Effector memory CD4-positive, alpha-beta T cell (primary cell): ENCODE results near the gene HSP90AA1.
"Not testable (repeated sequence)": the region's sequence is repeated elsewhere in the genome, so short reads cannot be mapped to it uniquely, and the experiment has no call there.

Source experiments
- DNase-seq, 3 donors: peaks; one replicate each; pipeline ENCODE4 v3.0.0-alpha.2; 2020
- H3K27ac ChIP-seq: 2 replicates; pipeline ENCODE4 v1.7.0; 2013; ENCODE audit warnings: mild to moderate bottlenecking, low read length, moderate library complexity; ENCODE audit not compliant: insufficient read depth, poor library complexity, severe bottlenecking
- H3K27me3 ChIP-seq: replicated peaks from 2 replicates; pipeline ENCODE4 v1.7.0; 2013; ENCODE audit warnings: mild to moderate bottlenecking, low read length; ENCODE audit not compliant: insufficient read depth, control insufficient read depth, poor library complexity, severe bottlenecking
- H3K36me3 ChIP-seq: 2 replicates; pipeline ENCODE4 v1.7.0; 2013; ENCODE audit warnings: mild to moderate bottlenecking, low read length, moderate library complexity; ENCODE audit not compliant: control insufficient read depth, insufficient read depth
- H3K4me1 ChIP-seq: 2 replicates; pipeline ENCODE4 v1.7.0; 2013; ENCODE audit warnings: low read length, mild to moderate bottlenecking; ENCODE audit not compliant: control insufficient read depth, insufficient read depth, poor library complexity, severe bottlenecking
- H3K4me3 ChIP-seq: 2 replicates; pipeline ENCODE4 v1.7.0; 2013; ENCODE audit warnings: low read length, low read depth, mild to moderate bottlenecking; ENCODE audit not compliant: insufficient read depth, poor library complexity, severe bottlenecking
- H3K9me3 ChIP-seq: 2 replicates; pipeline ENCODE4 v1.7.0; 2013; ENCODE audit warnings: mild to moderate bottlenecking, low read length, moderate library complexity; ENCODE audit not compliant: control insufficient read depth

Gene HSP90AA1

DNA sequence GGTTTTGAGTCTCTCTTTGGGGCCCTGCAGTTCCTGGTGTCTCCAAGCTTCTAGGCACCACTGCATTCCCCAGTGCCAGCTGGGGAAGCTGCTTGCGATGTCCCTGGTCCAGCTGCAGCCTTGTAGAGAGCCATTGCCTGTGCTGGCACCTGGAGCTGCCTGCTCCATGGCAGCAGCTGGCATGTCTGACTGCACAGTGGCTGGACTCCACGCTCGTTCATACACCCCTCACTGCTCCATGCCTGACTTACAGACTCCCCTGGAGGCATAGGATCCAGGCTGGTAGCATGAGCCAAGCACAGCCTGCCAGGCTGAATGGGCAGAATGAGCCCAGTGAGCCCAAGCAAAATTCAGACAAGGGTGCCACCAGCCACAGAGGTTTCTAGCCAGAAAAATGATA, 31.0 kb upstream of the HSP90AA1 start:
- no peak overlapping the region for H3K27ac ChIP-seq
- H3K27me3 ChIP-seq: no peaks in the 10 kb centered on the region
- no peaks in the 10 kb centered on the region for H3K4me1 ChIP-seq
- no peaks in the 10 kb centered on the region for H3K9me3 ChIP-seq
- DNase-seq: no peak
- H3K4me3 ChIP-seq: no peak overlapping the region
- no peaks in the 10 kb centered on the region for H3K36me3 ChIP-seq

DNA sequence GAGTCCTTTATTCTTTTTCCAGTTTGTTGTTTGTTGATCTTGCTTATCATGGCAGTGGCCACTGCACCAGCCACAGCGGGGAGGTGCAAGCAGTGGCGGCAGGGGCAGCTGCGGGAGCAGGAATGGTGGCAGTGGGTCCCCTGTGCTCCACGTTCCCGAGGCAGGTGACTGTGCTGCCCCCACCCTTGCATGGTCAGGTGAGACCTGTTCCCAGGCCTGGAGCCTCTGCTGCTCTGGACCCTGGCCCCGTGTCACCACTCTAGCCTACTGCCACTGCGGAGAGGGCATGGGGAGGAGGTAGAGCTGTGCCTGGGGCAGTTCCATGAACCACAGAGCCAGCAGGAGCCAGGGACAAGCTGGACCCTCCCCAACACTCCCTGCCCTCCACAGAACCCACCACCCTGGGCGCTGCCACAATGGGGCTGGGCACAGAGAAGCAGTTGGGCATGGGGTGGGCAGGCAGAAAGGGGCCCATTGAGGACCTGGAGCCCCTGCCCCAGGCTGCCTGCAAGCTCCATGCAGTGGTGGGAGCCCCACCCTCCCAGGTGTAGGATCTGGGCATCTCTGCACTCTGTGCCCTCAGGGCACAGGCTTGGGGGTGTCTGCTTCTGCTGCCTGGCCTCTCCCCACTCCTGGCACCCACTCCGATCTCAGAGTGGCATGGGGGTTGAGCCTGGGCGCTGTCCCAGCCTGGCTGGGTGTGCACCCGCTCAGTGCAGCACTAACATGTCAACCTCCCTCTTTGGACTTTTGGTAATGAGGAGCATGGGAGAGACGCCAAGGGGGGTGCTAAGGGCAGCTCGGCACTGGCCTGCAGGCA, 29.7 kb upstream of the HSP90AA1 start:
- DNase-seq: no peak
- Histone ChIP-seq H3K36me3 (no peaks in the 10 kb centered on the region), H3K27ac (no peak overlapping the region), H3K9me3 (no peaks in the 10 kb centered on the region), H3K4me3 (no peak overlapping the region), H3K4me1 (no peaks in the 10 kb centered on the region), H3K27me3 (no peaks in the 10 kb centered on the region)

DNA sequence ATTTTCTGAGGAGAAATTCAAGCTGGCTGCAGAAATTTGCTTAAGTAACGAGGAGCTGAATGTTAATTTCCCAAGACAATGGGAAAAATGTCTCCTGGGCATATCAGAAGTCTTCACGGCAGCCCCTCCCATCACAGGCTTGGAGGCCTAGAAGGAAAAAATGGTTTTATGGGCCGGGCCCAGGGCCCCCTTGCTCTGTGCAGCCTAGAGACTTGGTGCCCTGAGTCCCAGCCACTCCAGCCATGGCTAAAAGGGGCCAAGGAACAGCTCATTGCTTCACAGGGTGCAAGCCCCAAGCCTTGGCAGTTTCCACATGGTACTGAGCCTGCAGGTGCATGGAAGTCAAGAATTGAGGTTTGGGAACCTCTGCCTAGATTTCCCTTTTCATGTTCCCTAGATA, 24.3 kb upstream of the HSP90AA1 start:
- H3K9me3 ChIP-seq: no peaks in the 10 kb centered on the region
- H3K4me1 ChIP-seq: no peaks in the 10 kb centered on the region
- H3K27ac ChIP-seq: no peak overlapping the region
- no peak for DNase-seq
- H3K4me3 ChIP-seq: no peak overlapping the region
- no peaks in the 10 kb centered on the region for H3K27me3 ChIP-seq
- no peaks in the 10 kb centered on the region for H3K36me3 ChIP-seq

DNA sequence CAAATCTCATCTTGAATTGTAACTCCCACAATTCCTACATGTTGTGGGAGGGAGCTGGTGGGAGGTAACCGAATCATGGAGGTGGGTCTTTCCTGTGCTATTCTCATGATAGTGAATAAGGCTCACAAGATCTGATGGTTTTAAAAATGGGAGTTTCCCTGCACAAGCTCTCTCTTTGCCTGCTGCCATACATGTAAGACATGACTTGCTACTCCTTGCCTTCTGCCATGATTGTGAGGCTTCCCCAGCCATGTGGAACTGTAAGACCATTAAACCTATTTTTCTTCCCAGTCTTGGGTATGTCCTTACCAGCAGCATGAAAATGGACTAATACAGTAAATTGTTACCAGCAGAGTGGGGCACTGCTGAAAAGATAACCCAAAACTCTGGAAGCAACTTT, 22.5 kb upstream of the HSP90AA1 start:
- H3K27ac ChIP-seq, H3K9me3 ChIP-seq, DNase-seq, H3K4me3 ChIP-seq, H3K4me1 ChIP-seq, H3K27me3 ChIP-seq, H3K36me3 ChIP-seq: not testable (repeated sequence)

DNA sequence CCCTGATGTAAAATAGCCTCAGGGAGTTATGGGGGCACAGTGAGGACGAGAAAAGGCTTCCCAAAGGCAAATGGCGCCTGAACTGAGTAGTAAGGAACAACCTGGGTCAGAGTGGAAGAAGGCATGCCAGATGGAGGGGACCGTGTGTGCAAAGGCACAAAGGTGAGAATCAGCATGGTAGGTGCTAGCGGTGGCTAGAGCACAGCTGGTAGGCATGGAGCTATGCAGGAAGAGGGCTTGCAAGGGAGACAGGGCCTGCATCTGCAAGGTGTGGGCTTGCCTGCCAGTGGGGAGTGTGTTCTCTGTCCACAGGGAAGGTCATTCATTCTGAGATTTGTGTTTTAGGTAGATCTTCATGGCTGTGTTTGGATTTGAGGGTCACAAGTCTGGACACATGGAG, 18.5 kb upstream of the HSP90AA1 start:
- H3K9me3 ChIP-seq: no peaks in the 10 kb centered on the region
- H3K27me3 ChIP-seq: no peaks in the 10 kb centered on the region
- no peak overlapping the region for H3K4me3 ChIP-seq
- no peaks in the 10 kb centered on the region for H3K36me3 ChIP-seq
- no peaks in the 10 kb centered on the region for H3K4me1 ChIP-seq
- no peak for DNase-seq
- H3K27ac ChIP-seq: no peak overlapping the region

DNA sequence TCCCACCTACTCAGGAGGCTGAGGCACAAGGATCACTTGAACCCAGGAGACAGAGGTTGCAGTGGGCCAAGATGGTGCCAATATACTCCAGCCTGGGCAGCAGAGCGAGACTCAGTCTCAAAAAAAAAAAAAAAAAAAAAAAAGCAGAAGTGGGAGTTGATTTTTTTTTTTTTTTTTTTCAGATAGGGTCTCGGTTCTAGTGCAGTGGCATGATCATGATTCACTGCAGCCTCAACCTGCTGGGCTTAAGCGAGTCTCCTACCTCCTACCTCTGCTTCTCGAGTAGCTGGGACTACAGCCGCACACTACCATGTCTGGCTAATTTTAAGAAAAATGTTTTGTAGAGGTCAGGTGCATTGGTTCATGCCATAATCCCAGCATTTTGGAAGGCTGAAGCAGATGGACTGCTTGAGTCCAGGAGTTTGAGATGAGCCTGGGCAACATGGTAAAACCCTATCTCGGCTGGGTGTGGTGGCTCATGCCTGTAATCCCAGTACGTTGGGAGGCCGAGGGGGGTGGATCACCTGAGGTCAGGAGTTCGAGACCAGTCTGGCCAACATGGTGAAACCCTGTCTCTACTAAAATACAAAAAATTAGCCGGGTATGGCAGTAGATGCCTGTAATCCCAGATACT, 16.3 kb upstream of the HSP90AA1 start:
- no peak overlapping the region for H3K4me3 ChIP-seq
- H3K9me3 ChIP-seq: no peaks in the 10 kb centered on the region
- DNase-seq: no peak
- H3K27me3 ChIP-seq: no peaks in the 10 kb centered on the region
- H3K36me3 ChIP-seq: no peaks in the 10 kb centered on the region
- no peaks in the 10 kb centered on the region for H3K4me1 ChIP-seq
- no peak overlapping the region for H3K27ac ChIP-seq

DNA sequence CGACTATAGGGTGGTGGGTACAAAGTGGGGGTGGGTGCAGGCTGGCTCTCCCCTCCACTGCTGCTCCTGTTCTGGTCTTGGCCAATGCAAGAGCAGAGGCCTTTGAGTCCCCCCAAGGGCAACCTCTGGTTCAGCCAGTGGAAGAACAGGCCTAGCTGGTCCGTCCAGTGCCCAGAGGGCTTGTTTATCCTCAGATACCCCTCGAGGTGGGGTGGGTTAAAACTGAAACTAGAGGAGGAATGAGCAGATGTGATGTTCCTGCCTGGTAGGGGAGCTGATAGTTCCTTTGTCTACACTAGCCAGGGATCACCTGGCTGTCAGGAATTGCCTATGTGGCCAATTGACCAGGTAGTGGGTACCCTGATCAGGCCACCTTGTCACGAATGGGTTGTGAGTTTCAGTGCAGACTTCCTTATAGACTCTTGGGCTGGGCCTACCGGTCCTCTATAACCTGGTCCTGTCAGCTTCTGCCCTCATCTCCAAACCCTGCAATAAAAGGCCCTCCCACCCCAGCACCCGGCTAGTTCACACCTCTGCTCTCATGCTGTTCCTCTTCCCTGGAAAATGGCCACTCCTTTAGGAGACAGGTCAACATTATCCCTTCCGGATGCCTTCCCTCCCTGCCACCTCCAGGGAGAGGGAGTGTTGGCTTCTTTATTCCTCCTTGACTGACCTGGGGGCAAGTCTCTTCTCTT, 10.7 kb upstream of the HSP90AA1 start:
- H3K9me3 ChIP-seq: no peaks in the 10 kb centered on the region
- no peaks in the 10 kb centered on the region for H3K27me3 ChIP-seq
- no peaks in the 10 kb centered on the region for H3K4me1 ChIP-seq
- no peak for DNase-seq
- H3K36me3 ChIP-seq: no peaks in the 10 kb centered on the region
- no peak overlapping the region for H3K4me3 ChIP-seq
- no peak overlapping the region for H3K27ac ChIP-seq

DNA sequence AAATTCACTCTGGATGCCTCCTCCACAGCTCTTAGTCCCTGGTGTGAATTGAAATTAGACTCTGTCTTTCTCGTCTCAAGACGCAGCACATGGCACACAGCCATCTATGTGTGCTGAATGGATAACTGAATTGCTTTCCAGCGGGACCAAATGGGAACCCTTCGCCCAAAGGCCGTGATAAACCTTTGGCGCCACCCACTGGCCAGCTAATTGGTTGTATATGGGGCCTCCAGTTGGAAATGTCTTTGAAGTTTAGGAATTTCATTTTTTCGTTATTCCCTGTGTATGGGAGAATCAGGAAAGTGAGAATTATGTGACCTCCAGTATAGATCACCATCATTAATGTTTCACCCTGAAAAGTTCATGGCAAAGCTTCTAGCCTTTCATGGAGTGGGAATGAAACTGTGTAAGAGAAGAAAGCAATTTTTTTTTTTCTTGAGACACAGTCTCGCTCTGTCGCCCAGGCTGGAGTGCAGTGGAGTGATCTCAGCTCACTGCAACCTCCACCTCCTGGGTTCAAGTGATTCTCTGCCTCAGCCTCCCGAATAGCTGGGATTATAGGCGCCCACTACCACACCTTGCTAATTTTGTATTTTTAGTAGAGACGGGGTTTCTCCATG, 9.8 kb upstream of the HSP90AA1 start:
- peak; percentile 44 to 58 (median 48) for DNase-seq
- Histone ChIP-seq H3K27ac (no peak overlapping the region), H3K36me3 (no peaks in the 10 kb centered on the region), H3K4me1 (no peaks in the 10 kb centered on the region), H3K9me3 (no peaks in the 10 kb centered on the region), H3K27me3 (no peaks in the 10 kb centered on the region), H3K4me3 (no peak overlapping the region)

DNA sequence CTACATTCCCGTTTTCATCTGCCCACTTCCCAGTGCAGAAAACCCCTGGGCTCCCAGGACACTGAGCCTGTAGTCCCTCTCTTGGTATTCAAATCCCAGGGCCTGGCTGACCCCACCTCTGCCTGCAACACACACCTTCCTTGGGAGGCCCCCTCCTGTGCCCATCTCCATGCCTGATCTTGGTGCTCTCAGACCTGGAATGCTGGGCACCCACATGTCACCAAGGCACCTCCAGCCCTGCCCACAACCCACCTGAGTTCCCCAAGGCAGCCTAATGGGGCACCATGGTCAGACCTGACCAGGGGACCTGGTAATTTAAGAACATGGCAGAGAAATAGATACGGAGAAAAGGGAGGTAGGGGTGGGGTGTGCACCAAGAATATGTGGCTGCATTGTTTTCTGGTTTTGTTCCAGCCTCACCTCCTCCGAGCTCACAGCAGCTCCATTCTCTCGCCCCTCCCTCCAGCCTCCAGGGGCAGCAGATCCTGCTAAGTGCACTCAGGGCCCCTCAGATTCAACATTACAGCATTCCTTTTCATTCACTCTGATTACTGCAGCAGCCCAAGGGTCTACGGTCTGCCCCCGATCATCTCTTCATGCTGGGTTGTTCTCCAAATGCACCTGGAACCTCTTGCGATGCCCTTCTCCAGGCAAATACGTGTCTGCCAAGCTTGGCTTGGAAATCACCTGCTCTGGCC, 9.2 kb upstream of the HSP90AA1 start:
- Histone ChIP-seq H3K4me3 (no peak overlapping the region), H3K27ac (no peak overlapping the region), H3K36me3 (no peaks in the 10 kb centered on the region), H3K27me3 (no peaks in the 10 kb centered on the region), H3K4me1 (no peaks in the 10 kb centered on the region), H3K9me3 (no peaks in the 10 kb centered on the region)
- DNase-seq: no peak
